Mesodermal cell (in vitro differentiated cells): ENCODE results near the gene RIC8A.

Experiments
- H3K27ac ChIP-seq: 2 replicates; pipeline ENCODE4 v1.7.0; 2013; ENCODE audit warnings: mild to moderate bottlenecking, low read depth, low read length, moderate library complexity; ENCODE audit not compliant: severe bottlenecking
- H3K36me3 ChIP-seq: 2 replicates; pipeline ENCODE4 v1.7.1; 2013; ENCODE audit warnings: mild to moderate bottlenecking, low read length, moderate library complexity; ENCODE audit not compliant: control insufficient read depth, insufficient read depth
- H3K4me1 ChIP-seq: one replicate; pipeline ENCODE4 v1.7.1; 2013; ENCODE audit warnings: mild to moderate bottlenecking, low read length; ENCODE audit not compliant: insufficient read depth, control insufficient read depth, poor library complexity, severe bottlenecking
- H3K4me3 ChIP-seq: 2 replicates; pipeline ENCODE4 v1.7.0; 2013; ENCODE audit warnings: low read length, control low read depth, mild to moderate bottlenecking; ENCODE audit not compliant: insufficient read depth, poor library complexity, severe bottlenecking; ENCODE audit errors: extremely low read depth
- H3K9me3 ChIP-seq: 2 replicates; pipeline ENCODE4 v1.7.1; 2013; ENCODE audit warnings: mild to moderate bottlenecking, low read length, moderate library complexity; ENCODE audit not compliant: control insufficient read depth
- WGBS, 2 experiments: methylation state at CpG; one replicate each; pipeline ENCODE4 v1.1.5; 2013; ENCODE audit warnings: missing lambda C conversion rate in 2 of 2; ENCODE audit not compliant: insufficient coverage in 2 of 2; 5-methylcytosine and 5-hydroxymethylcytosine counted together

The RIC8A gene

DNA sequence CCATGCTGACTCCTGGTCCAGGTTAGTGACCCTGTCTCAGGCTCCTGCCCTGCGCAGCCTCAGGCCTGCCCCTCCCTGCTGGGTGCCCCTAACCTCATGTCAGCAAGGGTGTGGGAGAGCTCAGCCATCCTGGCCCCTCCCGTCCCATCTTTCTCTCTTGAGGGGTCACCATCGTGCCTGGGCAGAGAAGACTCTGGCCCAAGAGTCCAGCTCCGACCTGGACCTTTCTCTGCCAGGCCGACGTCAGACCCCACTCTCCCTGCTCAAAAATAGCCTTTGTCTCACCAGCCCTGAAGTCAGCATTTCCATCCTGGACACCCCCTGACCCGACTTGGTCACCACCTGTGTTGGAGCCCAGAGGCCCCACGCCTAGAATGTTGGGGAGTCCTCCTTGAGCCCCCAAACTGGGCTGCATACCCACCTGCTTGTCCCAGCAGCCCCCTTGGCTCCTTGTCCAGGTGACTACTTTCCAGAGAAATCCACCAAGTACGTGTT, 9.7 kb upstream of the RIC8A start:
- H3K36me3 ChIP-seq: no peaks in the 10 kb centered on the region
- no peaks in the 10 kb centered on the region for H3K4me1 ChIP-seq
- 84 to 90% methylated on average over 9 of the region's 9 CpGs for WGBS, 2 experiments
- no peak overlapping the region for H3K4me3 ChIP-seq
- no peaks in the 10 kb centered on the region for H3K9me3 ChIP-seq
- no peak overlapping the region for H3K27ac ChIP-seq

- Histone ChIP-seq H3K36me3 (peaks cover 5% of the 10 kb centered on the region), H3K27ac (no peak overlapping the region), H3K4me1 (no peaks in the 10 kb centered on the region), H3K9me3 (no peaks in the 10 kb centered on the region), H3K4me3 (no peak overlapping the region)
- 90 to 92% methylated on average over 16 of the region's 21 CpGs for WGBS, 2 experiments
Measured at GRCh38 chr11:198236-198806, 9.2 kb upstream of the RIC8A start.

DNA sequence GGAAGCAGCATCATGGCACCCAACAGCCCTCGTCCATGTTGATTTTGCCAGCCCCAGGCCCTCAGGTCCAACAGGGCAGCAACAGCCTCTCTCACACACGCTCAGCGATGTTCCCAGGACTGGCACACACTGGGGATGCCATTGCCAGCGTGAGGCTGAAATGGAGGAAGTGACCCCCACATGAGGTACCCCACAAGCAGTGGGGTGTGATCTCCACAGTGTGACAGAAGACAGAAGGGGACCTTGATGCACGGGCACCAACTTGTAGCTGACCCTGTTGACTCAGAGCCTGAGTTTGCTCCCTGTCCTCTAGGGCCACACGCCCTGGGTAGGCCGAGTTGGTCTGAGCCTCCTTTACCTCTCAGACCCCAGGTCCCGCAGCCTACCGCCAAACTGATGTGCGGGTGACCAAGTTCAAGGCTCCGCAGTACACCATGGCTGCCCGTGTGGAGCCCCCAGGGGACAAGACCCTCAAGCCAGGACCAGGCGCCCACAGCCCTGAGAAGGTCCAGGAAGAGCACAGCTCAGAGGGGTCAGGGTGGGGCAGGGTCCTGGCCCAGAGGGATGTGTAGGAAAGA, 8.4 kb upstream of the RIC8A start:
- Histone ChIP-seq H3K4me1 (no peaks in the 10 kb centered on the region), H3K27ac (no peak overlapping the region)
- 91 to 92% methylated on average over 10 to 11 of the region's 13 CpGs for WGBS, 2 experiments

DNA sequence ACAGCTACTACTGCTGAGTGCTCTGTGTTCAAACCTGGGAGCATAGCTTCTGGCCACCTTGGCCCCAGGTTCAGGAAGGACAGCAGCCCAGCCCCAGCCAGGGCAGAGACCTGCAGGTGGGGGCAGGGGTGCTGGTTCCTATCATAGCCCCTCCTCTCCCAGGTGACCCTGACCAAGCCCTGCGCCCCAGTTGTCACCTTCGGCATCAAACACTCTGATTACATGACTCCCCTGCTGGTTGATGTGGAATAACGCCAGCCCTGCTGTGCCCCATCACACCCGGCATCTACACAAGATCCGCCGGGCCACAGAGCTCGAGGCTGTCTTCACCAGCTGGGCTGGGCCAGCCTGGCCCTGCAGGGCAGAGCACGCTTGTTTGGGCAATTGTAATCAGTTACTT, 7.7 kb upstream of the RIC8A start:
- Histone ChIP-seq H3K9me3 (no peaks in the 10 kb centered on the region), H3K27ac (no peak overlapping the region), H3K4me1 (no peaks in the 10 kb centered on the region), H3K4me3 (no peak overlapping the region), H3K36me3 (peaks cover 18% of the 10 kb centered on the region)
- WGBS, 2 experiments: 86 to 88% methylated on average over 1 to 5 of the region's 8 CpGs

More for the DNA sequence above, 8.4 kb upstream of the RIC8A start:
- H3K36me3 ChIP-seq: peaks cover 11% of the 10 kb centered on the region
- no peaks in the 10 kb centered on the region for H3K9me3 ChIP-seq
- H3K4me3 ChIP-seq: no peak overlapping the region

DNA sequence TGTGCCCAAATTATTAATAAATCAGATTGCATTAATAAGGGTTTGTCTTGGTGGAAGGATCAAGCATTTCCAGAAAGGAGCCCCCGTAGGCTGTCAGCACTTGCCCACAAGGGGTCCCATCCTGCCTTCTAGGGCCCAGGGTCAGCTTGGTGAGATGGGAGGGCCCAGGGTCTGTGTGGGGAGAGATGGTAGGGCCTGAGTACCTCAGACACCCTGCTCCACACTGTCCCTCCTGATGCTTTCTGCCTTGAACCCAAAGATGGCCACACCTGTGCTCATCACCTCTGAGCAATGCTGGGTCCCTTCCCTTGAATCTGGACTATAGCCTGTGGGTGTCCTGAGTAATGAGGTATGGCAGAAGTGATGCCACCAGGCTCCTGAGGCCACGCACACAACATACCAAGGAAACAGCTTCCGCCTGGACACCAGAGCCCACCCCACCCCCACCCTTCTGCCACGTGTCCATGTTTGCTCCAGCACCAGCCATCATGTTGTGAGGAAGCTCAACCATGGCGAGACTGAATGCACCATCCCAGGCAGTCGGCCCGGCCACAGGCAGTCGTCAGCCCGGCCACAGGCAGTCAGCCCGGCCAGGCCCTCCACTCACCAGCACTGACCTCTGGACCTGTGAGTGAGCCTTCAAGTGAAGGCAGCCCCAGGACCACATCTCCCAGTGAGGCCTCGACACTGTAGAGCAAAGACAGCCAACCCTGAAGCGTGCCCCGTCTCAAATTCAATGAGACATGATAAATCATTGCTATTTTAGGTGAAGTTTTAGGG, 7.1 kb upstream of the RIC8A start:
- Histone ChIP-seq H3K36me3 (peaks cover 25% of the 10 kb centered on the region), H3K4me1 (no peaks in the 10 kb centered on the region), H3K9me3 (no peaks in the 10 kb centered on the region), H3K4me3 (no peak overlapping the region), H3K27ac (no peak overlapping the region)
- WGBS, 2 experiments: 89 to 96% methylated on average over 12 to 13 of the region's 13 CpGs

GRCh38 chr11:201966-202365, 5.5 kb upstream of the RIC8A start:
- Histone ChIP-seq H3K27ac (no peak overlapping the region), H3K4me1 (peaks cover 8% of the 10 kb centered on the region), H3K4me3 (no peak overlapping the region), H3K36me3 (peaks cover 33% of the 10 kb centered on the region), H3K9me3 (no peaks in the 10 kb centered on the region)
- 73 to 78% methylated on average over 5 to 13 of the region's 15 CpGs for WGBS, 2 experiments

DNA sequence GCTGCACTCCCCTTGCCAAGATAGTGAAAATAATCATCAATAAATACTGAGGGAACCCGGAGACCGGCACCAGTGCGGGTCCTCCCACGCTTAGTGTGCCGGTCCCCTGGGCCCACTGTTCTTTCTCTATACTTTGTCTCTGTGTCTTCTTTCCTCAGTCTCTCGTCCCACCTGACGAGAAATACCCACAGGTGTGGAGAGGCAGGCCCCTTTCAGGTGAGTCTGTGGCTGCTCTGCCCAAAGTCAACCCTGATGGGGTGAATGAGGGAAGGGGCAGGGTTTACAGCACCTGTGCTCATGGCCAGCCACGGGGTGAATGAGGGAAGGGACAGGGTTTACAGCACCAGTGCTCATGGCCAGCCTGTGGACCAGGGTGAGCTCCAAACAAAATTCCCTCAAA, 5.0 kb upstream of the RIC8A start:
- Histone ChIP-seq H3K9me3 (no peaks in the 10 kb centered on the region), H3K4me1 (peaks cover 8% of the 10 kb centered on the region), H3K36me3 (peaks cover 33% of the 10 kb centered on the region), H3K4me3 (no peak overlapping the region), H3K27ac (no peak overlapping the region)
- WGBS, 2 experiments: 83 to 94% methylated on average over 1 to 7 of the region's 8 CpGs

- peaks cover 33% of the 10 kb centered on the region for H3K36me3 ChIP-seq
- peaks cover 8% of the 10 kb centered on the region for H3K4me1 ChIP-seq
- WGBS, 2 experiments: 93 to 95% methylated on average over 7 of the region's 7 CpGs
- no peaks in the 10 kb centered on the region for H3K9me3 ChIP-seq
- H3K4me3 ChIP-seq: no peak overlapping the region
- H3K27ac ChIP-seq: no peak overlapping the region
Measured at GRCh38 chr11:203056-203944, 4.2 kb upstream of the RIC8A start.

DNA sequence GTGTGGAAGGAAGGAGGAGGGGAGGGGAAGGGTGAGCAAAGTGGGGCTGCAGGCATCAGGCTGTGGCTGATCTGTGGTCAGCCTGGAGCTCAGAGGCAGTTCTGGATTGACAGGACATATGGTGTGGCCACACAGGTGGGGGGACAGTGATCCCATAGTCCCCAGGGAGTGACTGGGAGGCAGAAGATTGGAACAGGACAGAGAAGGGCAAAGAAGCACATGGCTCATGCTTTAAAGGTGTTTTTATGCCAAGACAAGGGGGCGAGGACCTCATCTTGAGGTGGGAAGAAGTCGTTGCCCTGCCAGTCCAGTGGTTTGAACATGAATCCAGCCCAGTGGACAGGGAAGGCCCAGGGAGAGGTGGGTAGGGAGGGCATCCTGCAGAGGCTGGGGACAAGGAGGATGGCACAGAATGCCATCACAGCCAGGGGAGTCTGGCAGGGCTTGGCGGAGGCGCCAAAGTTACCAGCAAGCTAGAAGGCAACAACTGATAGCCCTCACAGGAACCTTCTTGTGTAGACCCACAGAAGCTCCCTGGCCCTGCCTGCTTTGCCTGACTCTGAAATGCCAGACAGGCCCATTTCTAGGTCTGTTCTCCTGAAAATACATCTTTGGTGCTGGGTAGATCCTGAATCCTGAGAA, 3.4 kb upstream of the RIC8A start:
- H3K27ac ChIP-seq: no peak overlapping the region
- no peak overlapping the region for H3K4me3 ChIP-seq
- no peaks in the 10 kb centered on the region for H3K9me3 ChIP-seq
- peaks cover 33% of the 10 kb centered on the region for H3K36me3 ChIP-seq
- WGBS, 2 experiments: 96 to 100% methylated on average over 4 of the region's 4 CpGs
- H3K4me1 ChIP-seq: peaks cover 8% of the 10 kb centered on the region

- H3K9me3 ChIP-seq: no peaks in the 10 kb centered on the region
- H3K4me3 ChIP-seq: no peak overlapping the region
- H3K36me3 ChIP-seq: peaks cover 37% of the 10 kb centered on the region
- no peak overlapping the region for H3K27ac ChIP-seq
- peaks cover 14% of the 10 kb centered on the region for H3K4me1 ChIP-seq
- 89 to 93% methylated on average over 6 to 10 of the region's 12 CpGs for WGBS, 2 experiments
Measured at GRCh38 chr11:204587-205109, 2.9 kb upstream of the RIC8A start.
